ENCODE measurements around the gene MAP3K20.
"Not testable (repeated sequence)": the region's sequence is repeated elsewhere in the genome, so short reads cannot be mapped to it uniquely, and the experiment has no call there.

MAP3K20 gene

DNA sequence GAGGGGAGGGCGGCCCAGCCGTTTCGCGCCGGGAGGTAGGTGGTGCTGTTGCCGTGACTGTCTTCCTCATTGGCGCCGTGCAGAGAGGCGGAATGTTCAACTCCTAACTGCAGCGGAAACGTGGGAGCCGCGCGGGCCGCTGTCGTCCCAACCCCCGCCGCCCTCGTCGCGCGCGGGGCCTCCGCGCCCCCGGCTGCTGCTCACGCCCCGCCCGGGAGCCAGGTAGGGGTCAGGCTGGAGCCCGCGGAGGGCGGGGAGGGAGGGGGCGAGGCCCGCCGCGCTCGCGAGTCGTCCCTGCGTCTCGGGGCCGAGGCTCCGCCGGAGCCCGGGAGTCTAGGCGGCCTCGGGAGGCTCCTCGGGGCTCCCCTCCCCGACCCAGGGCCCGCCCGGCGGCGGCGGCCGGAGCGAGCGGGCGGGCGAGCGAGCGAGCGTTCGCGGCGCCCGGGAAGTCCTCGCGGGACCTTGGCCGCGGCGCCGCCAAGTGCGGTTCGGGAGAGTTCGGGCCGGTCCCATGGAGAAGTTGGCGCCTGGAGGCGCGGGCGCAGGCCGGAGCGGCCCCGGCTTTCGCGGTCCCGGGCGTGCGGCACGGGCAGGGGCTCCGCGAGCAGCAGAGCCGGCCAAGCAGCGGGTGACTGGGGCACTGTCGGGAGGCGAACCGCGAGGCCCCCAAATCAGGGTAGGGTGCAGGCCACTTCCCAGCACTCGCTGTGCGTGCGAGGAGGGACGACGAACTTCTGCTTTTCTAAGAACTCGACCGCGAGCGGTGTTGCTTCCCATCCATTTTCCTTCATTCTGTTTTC lies at the start of gene MAP3K20:
TSS of gene MAP3K20 (plus strand) at position 66 of the 800 bp plus-strand sequence. CDS start 15,186 bp downstream, outside the sequence.
- no peak for DNase-seq

DNA sequence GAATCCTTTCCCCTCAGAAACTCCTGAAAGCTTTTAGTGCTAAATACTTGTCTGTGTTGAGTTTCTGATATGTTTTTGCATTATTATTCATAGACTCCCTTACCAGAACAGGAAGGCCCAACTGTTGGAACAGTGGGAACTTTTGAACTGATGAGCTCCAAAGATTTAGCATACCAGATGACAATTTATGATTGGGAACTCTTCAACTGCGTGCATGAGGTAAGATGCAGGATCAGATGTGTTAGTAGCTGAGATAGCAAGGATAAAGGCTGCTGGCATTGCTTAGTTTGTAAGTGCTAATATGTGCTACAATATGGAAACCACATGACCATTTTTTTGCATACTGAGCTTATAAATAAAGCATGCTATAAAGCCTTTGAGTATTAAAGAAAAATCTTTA lies 49.2 kb upstream of the MAP3K20 start:
- DNase-seq = no peak

DNA sequence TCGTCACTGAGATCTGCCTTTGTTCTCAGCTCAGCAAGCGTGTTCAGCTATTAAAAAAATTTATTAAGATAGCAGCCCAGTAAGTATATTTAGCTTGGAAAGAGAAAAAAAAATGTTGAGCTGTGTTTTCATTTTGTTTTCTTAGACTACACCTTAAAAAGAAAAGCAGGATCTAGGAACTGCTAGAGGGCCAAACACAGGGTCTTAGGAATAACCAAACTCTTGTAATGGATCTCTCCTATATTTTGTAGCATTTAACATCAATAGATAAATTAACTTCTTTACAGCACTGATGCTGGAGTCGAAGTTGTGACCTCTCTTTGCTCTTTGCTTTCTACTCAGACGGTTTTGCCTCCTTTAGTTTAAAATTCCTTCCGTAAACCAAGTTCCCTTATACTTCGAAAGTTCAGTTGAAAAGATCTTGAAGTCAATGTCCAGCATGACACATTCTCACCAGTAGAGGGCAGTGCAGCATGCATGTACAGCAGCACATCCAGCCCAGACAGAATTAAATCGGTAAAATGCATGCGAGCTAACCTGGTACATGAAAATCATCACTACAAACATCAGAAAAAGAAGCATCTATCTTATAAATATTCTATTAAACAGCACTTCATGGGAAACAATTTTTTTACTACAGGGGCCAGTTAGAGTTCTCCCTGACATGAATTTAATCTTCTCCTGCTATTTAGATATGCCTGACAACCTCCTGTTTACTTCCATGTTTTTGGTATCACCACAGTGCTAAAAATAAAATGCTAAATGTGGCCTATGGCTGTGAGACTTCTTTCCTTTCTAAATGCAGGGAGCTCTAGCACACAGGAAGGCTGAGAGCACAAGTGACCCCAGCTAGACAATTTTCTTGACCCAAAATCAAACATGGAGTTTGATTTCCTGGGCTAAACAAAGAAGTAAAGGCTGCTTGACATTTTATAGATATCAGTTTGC lies 48.2 kb upstream of the MAP3K20 start:
- no peak for DNase-seq

DNA sequence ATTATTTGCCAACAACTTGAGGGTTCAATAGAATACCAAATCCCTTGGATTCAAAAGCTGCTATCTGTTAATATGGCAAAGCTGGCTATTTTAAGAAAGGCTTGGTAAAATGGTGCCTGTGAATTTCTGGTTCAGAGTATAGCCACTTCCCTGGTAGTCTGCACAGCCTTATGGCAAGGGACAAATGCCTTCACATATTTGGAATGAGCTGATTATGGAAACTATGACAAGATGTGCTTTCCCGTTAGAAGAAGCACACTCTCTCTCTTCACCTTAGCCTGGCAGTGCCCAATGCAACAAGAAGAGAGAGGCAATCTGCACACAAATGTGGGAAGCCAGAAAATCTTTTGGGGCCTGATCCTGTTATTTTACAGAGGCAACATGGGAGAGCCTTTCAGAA lies 47.5 kb upstream of the MAP3K20 start:
- DNase-seq = no peak

DNA sequence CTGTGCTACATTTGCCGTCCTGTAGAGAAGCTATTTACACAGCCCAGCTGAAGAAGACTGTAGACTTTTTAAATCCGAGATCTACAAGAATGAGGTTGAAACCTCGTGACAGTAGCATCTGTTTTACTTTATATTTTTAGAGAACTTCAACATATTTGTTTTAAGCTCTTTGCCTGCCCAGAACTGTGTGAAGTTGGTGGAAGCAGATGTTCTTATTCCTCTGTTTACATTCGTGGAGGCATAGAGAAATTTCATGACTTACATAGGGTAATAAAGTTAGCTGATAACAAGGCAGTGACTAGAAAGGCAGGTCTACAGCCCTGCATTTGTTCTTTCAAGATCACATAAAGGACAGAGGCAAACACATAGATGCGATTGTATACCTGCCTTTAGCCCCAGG lies 47.0 kb upstream of the MAP3K20 start:
- no peak for DNase-seq

DNA sequence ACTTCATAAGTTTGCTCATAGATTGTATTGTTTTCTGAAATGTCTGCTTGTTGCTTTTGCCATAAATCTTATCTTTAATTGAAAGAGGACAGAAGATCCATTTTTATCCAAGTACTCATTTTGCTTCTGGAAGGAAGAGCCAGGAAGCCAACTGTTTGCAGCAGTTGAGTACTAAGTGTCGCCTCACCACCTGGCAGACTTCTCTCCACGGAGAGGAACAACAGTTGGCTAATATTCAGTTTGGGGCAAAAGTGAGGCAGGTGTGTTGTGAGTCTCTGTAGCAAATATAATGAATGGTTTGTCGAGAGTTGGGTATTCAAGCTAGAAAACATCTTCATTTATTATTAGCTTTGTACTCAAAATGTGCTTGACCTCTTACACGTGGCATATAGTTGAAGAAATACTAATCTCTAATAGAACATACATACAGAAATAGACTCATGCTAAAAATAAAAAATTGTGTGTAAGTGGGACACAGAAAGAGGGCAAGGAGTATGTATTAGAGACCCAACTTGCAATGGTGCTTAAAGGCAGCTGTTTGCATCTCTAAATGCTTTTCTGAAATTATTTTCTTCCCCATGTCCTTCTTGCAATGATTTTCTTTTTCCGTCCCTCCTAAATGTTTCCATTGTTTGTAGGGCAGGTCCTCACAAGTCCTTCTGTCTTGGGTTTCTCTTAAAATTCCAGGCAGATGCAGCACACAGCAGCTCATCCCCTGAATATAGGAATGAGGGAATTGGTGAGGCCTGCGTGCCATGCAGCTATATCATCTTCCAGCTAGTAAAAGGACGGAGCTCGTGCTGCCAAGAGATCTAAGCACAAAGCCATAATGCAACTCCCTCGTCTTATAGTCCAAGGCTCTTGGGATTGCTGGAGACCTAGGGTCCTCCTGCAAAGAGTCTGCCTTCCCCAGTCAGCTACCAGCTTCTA lies 44.8 kb upstream of the MAP3K20 start:
- no peak for DNase-seq

DNA sequence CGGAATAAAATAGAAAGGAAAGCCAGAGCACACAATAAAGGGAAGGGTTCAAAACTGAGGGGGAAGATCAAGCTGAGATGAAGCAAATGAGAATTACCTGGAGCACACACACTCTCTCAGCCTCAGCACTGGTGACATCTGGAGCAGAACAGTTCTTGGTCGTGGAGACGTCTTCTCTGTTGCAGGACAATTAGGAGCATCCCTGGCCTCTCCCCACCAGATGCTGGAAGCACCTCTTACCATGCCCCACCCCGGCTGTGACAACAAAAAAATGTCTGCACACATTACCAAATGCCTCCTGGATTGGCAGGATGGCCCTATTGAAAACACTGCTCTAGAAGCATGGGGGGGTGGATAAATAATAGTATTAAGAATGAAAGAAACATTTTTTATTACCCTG lies 43.6 kb upstream of the MAP3K20 start:
- DNase-seq = no peak

DNA sequence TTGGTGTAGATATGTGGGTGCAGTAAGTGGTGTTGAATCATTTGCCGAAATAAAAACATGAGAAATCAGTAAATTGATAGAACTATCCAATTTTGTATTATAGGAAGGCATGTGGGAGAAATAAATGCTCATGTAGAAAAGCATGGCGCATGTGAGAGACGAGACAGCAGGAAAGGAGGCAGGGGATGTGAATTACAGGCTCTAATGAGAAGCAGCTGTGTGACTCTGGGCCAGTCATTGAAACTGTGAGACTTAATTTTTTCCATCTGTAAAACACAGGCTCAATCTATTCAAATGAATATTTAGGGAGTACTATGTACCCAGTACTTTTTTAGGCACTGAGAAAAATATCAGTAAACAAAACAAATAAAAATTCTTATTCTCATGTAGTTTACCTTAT lies 42.6 kb upstream of the MAP3K20 start:
- DNase-seq = no peak

DNA sequence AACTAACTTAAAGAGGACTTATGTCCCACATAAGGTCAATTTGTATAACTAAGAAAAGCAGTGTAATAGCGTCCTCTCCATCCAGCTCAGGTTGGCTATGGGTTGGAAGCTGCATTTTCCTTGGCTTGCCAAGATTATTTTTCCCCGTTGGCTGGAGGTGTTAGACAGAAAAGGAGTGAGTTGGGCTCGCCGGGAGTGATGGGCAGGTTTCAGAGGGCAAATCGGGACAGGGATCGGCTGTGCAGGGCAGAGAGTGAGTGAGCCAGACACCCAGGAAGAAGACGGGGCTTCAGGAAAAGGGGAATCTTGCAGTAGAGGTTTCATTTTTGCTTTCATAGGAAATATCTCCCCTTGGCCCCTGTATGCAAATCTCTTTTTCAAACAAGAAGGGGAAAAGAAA lies 41.5 kb upstream of the MAP3K20 start:
- DNase-seq = no peak

DNA sequence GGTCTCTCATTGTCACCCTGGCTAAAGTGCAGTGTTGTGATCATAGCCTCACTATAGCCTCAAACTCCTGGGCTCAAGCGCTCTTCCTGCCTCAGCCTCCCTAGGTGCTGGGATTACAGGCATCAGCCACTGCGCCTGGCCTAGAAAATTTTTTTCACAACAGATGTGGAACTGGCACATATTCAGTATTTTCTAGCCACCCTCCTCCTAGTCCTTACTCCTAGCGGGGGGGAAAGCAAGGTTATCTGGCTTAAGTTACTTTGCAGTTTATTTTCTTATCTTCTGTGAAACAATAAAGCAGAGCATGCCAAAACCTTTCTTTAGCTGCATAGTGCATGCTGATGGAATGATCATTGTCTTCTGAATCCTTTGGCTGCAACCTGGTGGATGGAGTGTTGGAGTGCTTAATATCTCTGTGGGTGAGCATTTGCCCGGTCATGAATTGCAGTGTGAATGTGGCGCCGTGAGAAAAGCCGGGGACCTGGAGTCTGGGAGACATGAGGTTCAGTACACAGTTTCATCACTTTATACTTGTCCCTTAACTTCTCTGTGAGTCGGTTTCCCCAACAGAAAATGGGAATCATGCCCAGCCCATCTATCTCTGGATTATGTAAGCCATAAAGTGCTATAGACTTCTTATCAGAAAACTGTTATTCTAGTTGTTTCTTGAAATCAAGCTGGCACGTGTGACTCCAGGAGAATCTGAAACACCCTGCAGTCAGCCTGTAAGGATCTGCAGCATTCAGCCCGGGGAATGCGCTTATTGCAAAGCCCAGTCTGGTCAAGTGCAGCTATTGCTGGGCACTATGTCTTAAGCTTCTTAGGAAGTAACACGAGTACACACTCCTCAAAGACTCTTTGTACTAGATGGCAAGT lies 38.2 kb upstream of the MAP3K20 start:
- no peak for DNase-seq

DNA sequence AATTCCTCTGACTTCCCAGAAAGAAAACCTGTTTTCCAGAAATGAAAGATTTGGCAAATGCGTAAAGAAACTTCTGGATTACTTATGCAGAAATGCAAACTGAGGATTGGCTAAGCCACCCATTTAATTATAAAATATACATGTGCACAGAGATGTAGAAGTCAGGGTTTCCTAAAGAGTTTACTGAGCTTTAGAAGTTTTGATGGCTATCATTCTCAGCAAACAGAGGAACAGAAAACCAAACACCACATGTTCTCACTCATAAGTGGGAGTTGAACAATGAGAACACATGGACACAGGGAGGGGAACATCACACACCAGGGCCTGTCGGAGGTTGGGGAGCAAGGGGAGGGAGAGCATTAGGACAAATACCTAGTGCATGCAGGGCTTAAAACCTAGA lies 37.4 kb upstream of the MAP3K20 start:
- DNase-seq = not testable (repeated sequence)

DNA sequence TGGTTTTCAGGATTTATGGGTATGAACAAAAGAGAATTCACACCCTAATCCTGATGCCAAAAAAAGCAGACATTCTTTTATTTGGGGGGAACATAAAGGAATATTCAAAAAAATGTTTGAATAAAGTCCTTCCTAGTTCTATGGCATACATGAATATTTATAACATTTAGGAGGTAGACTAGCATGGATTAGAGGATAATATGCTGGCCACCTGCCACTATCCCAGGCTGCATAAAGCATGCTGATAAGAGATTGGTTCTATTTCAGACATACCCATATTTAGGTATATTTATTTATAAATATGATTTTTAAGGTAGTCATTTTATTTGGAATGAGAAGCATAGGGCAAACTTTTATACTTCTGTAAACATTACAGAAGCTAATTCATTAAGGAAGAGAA lies 34.9 kb upstream of the MAP3K20 start:
- no peak for DNase-seq

DNA sequence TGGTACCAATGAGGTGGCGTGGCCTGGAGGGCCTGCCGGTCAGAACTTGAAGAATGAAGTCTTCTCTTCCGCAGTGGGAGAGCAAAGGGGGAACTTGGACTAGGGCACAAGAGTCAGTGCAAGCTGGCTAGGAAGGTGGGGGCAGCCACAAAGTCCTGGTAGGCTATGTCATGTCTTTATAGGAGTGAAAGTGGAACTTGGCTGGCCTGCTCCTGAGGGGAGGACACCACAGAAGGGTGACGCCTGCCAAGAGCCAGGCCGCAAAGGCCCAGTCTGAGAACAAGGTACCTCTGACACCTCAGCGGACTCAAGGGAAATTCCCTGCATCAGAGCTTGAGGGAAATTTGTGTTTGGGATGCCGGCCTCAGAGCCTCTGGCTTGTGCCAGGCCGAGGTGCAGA lies 32.2 kb upstream of the MAP3K20 start:
- no peak for DNase-seq

DNA sequence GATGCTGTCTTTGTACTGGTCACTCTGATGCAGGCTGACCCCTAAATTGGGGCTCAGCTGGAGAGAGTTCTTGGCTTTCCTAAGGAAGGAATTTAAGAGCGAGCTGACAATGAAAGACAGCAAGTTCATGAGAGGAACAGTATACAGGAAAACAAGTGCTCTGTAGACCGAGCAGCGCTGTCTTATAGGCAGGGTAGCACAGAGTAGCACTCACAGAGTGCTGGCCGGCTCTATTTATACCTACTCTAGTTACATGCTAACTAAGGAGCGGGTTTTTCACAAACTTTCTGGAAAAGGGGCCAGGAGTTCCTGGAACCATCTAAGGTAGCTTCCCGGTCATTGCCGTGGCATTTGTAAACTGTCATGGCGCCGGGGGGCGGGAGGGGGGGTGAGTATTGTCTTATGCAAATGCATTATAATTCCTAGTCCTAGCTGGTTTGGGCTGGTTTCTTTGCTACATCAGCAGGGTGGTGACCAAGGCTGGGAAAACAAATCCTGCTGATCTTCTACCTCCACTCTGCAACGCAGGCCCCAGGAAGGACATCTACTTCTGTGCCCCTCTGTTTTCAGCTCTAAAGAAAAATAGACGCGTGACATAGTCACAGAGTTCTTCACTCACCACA lies 31.6 kb upstream of the MAP3K20 start:
- DNase-seq = no peak

DNA sequence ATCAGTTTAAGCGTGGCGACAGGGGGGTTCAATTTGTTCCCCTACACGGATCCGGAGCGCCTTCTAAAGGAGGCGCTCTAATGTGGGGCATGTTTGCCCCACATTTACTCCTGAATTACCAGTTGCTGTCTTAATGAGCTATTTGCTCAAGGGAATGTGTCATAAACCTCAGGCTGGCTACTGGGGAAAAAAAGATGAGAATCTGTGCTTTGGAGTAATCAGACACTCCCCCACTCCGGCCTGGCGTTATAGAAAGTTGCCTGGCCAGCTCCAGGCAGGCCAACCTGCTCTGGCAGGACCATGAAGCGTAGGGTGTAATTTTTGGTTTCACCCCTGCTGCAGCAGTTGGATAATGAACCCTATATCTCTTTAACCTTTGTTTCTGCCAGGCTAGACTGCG lies 31.0 kb upstream of the MAP3K20 start:
- DNase-seq = no peak

DNA sequence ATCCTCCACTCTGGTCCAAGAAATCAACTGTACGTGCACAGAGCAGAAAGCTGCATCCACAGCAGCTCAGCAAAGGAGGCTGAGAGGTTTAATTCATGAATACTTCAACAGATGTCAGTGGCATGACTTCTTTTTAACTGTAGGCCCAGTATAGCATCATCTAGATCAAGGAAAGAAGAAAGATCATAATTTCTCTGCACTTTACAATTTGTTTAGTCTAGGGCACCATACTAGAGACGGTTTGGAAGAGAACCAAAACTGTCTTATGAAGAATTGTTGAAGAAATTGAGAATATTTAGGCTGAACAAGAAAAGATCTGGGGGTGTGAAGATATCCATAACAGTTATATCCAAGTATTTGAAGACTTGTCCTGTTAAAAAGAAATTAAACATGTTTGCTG lies 30.5 kb upstream of the MAP3K20 start:
- no peak for DNase-seq

DNA sequence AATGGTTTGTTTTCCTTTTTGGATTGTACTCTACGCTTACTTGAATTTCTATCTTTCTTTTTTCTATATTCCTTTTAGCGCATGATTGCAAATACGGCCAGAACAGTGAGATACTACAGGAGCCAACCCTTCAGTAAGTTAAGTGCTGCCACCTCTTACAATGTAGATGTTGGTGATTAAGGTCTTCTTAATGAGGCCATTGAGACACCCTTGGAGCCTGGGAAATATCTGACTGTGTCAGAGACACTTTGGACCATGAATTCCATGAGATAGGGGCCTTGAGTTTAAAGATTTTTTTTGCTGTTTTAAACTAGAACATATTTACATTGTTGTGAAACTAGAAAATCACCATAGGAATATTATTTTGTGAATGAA lies 27.1 kb upstream of the MAP3K20 start:
- DNase-seq = no peak

DNA sequence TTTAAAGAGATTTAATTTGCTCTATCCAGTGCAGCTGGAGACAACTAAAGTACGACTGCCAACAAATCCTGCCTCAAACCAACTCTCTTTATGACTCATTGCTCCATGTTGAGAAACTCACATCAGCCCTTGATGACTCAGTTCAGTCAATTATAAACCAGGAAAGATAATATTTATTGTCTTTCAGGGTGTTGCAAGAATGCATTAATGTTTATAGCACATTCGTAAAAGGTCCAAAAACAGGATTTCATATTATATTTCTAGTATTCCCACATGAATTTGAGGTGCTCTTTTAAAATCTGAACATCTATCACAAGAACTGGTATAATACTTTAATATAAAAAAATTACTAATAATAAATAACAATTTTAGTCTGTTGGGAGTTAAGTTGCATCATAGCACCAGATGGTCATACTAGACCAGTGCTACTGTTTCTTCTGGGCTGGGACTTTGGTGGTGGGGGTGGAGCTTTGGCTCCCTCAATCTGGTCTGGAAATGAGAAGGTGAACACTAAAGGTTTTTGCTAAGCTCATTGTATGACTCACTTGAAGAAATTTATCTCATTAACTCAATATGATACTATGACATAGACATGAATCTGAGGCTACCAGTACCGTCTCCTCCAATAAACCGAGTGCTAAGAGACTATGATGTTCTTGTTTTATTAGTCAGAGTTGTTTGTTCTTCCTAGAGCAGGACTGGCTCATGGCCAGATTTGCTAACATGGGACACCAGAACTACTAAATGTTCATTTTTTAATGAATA lies 26.6 kb upstream of the MAP3K20 start:
- no peak for DNase-seq

DNA sequence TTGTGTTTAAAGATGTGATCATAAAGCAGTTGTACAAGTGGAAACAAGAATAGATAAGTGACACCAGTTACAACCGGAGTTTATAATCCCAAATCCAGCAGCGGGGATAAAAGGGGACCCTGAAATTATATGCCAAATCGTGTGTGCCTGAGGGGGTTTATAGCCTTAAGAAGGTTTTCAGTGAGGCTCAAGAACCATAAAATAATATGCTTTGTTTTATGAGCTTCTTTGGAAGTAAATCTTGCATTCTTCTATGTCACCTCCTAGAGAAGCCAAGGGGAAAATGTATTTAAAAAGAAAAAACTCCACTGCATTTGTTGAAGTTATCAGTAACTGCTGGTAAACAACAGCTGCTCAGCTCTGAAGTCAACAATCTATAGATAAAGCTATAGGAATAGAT lies 25.8 kb upstream of the MAP3K20 start:
- DNase-seq = no peak

DNA sequence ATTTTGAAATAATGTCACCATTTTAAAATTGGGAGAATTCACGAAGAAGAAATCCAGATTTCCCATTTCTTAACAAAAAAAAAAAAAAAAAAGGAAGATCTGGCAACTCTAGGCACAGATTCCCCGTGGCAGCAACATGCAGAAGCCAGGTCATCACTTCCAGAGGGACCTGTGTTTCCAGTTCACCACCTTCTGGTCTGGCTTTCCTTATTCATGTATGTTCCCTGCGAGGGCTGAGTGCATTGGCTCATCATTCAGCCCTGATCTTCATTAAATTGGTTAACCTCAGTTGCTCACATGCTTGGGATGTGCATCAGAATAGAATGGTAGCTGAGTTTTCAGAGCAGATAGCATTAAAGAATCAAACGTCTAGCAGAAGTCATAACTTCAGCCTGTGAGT lies 25.0 kb upstream of the MAP3K20 start:
- DNase-seq = no peak
